DMS114 treated with DMSO at 0.1 percent for 48 hours (cell line): ENCODE data around the gene ZFP36L2.

Experiments used
- DNase-seq: peaks from one replicate; lab custom pipeline; 2025; ENCODE audit not compliant: unreplicated experiment; lab: John Stamatoyannopoulos, UW

Gene ZFP36L2

GRCh38 chr2:43210467-43211303 is 15.7 kb downstream of the ZFP36L2 start:
- DNase-seq, result no peak

- no peak for DNase-seq
These were observed 16.3 kb downstream of the ZFP36L2 start for GRCh38 chr2:43210125-43210466.

GRCh38 chr2:43209204-43209717 is 17.1 kb downstream of the ZFP36L2 start:
- DNase-seq, result no peak

DNA sequence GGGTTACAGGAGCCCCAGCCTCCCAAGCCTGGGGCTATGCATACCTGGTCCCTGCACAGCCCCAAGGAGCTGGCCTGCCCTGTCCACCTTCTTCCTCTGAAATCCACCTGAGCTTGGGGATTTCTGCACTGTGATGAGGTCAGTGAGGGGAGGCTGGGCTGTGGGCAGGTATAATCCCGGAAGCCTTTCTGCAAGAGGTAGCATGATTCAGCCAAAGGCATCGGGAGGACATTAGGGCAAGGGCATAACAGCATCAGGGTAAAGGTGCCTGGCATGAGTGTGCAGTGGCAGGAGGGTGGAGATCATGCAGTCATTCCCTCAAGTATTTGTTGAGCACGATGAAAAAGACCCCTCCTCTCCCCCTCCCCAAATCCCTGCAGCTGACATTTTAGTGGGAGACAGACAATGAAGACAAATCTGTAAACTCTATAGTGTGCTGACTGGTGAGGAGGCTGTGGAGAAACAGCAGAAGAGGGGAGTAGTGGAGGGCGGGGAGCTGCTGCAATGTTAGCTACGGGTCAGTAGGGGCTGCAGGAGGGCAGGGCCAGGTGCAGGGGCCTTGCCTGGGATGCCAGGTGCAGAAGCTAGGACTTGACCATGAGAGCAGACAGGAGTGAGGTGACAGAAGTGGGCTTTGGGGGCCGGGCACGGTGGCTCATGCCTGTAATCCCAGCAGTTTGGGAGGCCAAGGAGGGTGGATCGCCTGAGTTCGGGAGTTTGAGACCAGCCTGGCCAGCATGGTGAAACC is 18.7 kb downstream of the ZFP36L2 start:
- no peak for DNase-seq

GRCh38 chr2:43206602-43207001 is 19.8 kb downstream of the ZFP36L2 start:
- DNase-seq, result no peak

DNA sequence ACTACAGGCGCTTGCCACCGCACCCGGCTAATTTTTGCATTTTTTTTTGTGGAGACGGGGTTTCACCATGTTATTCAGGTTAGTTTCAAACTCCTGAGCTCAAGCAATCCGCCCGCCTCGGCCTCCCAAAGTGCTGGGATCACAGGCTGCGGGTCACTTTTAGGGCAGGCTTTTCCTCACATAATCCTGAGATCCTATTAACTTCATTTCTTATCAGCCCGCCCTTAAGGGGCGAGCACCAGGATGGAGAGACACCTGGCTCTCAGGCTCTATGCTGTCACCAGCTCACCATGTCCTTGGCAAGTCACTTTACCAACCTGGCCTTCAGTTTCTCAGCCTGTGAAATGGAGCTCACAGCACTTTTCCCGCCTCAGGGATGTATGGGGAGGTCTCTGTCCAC is 23.0 kb downstream of the ZFP36L2 start:
- DNase-seq, result no peak

GRCh38 chr2:43202289-43202688 is 24.1 kb downstream of the ZFP36L2 start:
- no peak for DNase-seq

GRCh38 chr2:43201497-43201896 is 24.9 kb downstream of the ZFP36L2 start:
- DNase-seq, result no peak

- DNase-seq, result no peak
These were observed 25.4 kb downstream of the ZFP36L2 start for GRCh38 chr2:43201016-43201415.

DNA sequence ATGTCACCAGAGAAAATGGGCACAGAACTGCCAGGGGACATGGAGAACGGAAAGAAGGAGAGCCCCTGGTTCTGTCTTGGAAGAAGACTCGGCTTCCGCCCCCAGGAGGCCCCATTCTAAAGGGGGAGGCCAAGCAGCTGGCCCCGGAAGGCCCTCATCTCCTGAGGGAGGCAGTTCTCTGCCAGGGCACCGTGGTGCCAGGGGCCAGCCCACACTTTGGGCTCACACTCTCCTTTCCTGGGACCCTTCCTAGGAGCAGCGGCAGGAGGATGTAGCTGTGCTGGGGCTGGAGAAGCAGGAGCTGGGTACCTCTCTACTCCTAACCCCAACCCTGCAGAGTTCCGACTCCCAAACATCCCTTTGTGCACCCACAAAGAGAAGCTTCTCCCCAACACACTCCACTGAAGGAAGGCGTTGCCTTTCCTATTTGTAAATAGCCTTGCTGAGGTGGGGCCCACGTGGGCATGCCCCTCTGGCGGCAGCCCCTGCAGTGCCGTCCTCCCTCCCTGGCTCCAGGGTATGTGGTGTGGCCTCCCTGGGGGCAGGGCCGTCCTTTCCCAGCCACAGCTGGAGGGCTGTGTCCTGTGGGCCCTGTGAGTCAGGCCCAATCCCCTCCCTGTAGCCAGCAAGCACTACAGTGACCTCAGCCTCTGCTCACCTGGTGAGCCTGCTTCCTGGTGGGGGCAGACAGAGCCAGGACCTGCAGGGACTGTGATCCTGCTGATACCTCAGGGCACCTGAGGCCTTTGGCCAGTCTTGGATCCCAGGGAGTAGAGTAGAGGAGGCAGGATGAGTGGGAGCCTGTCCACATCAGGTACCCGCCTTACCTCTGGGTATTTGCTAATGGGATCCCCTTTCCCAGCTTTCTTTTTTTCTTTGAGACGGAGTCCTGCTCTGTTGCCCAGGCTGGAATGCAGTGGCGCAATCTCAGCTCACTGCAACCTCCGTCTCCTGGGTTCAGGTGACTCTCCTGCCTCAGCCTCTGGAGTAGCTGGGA is 26.6 kb downstream of the ZFP36L2 start:
- no peak for DNase-seq

- no peak for DNase-seq
These were observed 28.1 kb downstream of the ZFP36L2 start for GRCh38 chr2:43198263-43198662.

DNA sequence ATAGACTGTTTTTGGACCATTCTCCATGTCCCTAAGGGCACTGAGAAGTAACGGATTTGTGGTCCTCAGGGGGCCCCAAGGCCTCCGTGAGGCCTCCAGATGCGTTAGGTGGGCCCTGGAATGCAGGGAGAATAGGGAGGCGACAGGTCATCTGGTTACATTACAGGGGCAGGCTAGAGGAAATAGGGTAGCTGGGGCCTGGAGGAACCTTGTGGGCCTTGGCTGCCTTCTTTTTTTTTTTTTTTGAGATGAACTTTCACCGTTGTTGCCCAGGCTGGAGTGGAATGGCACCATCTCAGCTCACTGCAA is 28.9 kb downstream of the ZFP36L2 start:
- no peak for DNase-seq

DNA sequence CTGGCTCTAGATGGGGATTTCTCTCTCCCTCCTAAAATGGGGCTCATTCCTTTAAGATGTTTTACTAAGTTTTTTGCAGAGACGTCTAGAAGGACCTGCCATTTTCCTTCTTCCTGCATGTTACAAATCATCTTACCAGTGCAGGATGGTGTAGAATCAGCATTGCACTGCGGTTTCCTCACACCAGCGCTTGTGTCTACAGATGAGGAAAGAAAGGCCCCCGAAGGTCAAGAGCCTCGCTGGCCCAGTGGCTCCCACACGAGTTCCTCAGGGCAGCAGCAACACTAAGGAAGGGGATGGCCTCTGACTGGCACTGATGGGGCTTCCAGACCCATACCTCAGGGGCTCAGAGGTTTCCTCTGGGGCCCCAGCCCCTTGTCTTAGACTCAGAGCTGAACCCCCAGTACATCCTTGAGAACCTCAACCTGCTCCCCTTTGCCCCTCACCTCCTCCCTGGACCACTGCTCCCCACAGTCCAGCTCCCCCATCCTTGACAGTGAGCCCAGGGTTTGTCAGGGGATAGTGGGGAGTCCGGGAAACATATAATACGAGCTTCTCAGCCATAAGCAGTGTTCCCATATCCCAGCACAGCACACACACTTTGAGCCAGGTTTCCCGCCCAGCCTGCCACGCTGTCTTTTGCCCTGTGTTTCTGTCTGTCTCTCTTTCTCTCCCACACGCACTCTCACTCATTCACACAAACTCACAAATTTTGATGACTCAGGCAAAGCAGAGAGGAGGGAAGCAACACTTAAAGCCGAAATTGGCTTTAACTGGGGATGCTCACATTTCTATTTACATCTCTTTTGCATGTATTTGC is 29.4 kb downstream of the ZFP36L2 start:
- DNase-seq, result no peak

DNA sequence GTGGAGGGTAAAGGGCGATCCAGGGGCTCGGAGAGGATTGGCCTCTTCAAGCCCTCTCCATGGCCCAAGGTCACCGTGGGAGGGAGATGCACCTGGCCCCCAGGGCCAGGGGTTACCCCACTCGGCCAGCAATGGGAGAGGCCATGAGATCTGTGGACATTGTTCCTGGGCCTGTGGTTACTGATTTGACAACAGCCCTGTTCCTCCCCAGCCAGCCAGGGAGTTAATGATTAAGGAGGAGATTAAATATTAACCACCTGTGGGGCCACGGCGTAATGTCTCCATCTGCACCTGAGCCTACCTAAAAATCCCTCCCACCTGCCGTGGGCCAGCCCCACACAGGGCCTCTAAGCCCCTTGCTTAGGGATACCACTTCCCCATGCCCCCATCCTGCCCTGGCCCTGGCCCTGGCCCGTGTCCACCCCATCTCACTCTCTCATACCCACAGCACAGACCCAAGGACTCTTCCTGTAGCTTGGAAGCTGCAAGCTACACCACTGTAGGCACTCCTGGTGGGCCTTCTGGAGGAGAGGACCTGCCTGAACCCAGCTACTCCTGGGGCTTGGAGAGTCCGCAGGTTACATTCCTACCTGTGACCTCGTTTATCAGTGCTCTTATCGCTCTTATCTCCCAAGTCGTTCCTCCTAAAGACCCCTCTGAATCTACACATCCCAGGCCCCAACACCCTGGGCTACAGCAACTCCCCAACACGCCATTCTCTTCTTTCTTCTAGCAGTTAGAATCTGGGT is 32.1 kb downstream of the ZFP36L2 start:
- DNase-seq, result no peak

- no peak for DNase-seq
These were observed 32.7 kb downstream of the ZFP36L2 start for GRCh38 chr2:43193652-43194120.

GRCh38 chr2:43192744-43193651 is 33.4 kb downstream of the ZFP36L2 start:
- DNase-seq, result no peak

DNA sequence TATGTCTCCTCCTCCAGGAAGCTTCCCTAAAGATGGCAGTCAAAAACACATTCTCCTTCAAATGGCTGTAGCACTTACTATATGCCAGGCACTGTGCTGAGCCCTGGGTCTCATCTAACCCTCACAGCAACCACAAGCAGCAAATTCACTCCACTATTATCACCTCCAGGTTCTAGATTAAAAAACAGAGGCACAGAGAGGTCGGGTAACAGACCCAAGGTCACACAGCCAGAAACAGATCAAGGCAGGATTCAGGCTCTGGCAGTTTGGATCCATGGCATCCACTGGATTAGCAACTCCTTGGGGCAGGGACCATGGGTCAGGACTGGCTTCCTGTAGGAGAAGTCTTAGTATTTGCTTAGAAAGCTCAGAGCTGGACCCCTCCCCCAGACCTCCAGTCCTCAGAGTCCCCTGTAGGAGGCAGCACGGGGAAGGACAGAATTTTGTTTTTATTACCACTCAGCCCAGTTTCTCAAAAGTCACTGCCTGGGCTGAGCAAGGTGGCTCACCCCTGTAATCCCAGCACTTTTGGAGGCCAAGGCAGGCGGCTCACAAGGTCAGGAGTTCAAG is 34.4 kb downstream of the ZFP36L2 start:
- no peak for DNase-seq
